ENCODE results near the gene TRIP12. TPM values are rescaled to one million over a fixed set of nuclear protein-coding genes. Genes with fewer than 3 reads are reported as not detected.
A peak's percentile ranks its signal among the peaks of the same experiment; 100 is the strongest.

TRIP12 gene
- total RNA-seq, 1 experiment from 2014 or later, result 265 TPM

DNA sequence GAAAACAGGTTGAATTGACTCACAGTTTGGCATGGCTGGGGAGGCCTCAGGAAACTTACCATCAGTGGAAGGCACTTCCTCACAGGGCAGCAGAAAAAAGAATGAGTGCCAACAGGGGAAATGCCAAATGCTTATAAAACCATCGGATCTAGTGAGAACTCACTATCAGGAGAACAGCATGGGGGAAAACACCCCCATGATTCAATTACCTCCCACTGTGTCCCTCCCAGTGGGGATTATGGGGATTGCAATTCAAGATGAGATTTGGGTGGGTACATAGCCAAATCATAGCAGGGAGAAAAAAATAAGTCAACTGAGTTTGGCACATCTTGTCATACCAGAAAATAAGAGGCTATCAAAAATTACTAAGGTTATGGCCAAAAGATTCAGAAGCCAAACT is 96.3 kb downstream of the TRIP12 start:
- TF ChIP-seq, protein P1, sequence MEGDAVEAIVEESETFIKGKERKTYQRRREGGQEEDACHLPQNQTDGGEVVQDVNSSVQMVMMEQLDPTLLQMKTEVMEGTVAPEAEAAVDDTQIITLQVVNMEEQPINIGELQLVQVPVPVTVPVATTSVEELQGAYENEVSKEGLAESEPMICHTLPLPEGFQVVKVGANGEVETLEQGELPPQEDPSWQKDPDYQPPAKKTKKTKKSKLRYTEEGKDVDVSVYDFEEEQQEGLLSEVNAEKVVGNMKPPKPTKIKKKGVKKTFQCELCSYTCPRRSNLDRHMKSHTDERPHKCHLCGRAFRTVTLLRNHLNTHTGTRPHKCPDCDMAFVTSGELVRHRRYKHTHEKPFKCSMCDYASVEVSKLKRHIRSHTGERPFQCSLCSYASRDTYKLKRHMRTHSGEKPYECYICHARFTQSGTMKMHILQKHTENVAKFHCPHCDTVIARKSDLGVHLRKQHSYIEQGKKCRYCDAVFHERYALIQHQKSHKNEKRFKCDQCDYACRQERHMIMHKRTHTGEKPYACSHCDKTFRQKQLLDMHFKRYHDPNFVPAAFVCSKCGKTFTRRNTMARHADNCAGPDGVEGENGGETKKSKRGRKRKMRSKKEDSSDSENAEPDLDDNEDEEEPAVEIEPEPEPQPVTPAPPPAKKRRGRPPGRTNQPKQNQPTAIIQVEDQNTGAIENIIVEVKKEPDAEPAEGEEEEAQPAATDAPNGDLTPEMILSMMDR (IDR thresholded peaks at IDR 0.05; ENCODE audit: unreplicated experiment), result no peak
- DNase-seq (ENCODE audit: unreplicated experiment), result peak; percentile 0
- Mint-ChIP-seq H3K4me3 (ENCODE audit: unreplicated experiment) (no peak overlapping the region), H3K36me3 (ENCODE audit: insufficient read depth, unreplicated experiment) (peaks cover 70% of the 10 kb centered on the region), H3K27me3 (ENCODE audit: insufficient read depth, unreplicated experiment) (no peaks in the 10 kb centered on the region), H3K9me3 (ENCODE audit: unreplicated experiment) (no peaks in the 10 kb centered on the region), H3K27ac (ENCODE audit: low read depth, unreplicated experiment) (no peak overlapping the region), H3K4me1 (ENCODE audit: insufficient read depth, unreplicated experiment) (peaks cover 13% of the 10 kb centered on the region)
- intact Hi-C loops (cut with micrococcal nuclease), result no loop called here
- ChIA-PET POLR2A (no interaction called here), CTCF (no interaction called here)
- BruUV-seq (replicated peaks), result no TSS peak

DNA sequence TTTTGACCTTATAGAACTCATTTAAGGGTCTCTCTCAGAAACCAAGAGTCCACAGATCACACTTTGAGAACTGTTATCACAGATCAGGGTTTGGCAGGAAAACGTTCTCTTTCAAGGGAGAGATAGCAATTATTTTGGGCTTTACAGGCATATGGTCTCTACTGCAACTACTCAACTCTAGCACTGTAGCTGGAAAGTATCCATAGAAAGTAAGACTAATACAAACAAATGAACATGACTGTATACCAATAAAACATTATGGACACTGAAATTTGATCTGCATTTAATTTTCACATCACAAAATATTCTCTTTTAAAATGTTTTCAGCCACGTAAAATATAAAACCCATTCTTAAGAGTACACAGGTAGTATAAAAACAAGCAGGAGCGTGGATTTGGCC is 100.5 kb downstream of the TRIP12 start:
- TF ChIP-seq, protein P1 (IDR thresholded peaks at IDR 0.05; ENCODE audit: unreplicated experiment), result no peak
- ChIA-PET CTCF (interaction anchor here (2.3 kb wide), 1 partner anchor 40 kb away, joined by 10 read pairs; no protein-coding TSS in a partner anchor), POLR2A (interaction anchor here (1.0 to 1.3 kb wide), 2 partner anchors 13 to 21 kb away, joined by 3 read pairs; no protein-coding TSS in a partner anchor)
- intact Hi-C loops (cut with micrococcal nuclease), result no loop called here
- no peaks in the 10 kb centered on the region for H3K9me3 Mint-ChIP-seq (ENCODE audit: unreplicated experiment)
- peaks cover 19% of the 10 kb centered on the region for H3K4me1 Mint-ChIP-seq (ENCODE audit: insufficient read depth, unreplicated experiment)
- H3K4me3 Mint-ChIP-seq (ENCODE audit: unreplicated experiment), result no peak overlapping the region
- peaks cover 53% of the 10 kb centered on the region for H3K36me3 Mint-ChIP-seq (ENCODE audit: insufficient read depth, unreplicated experiment)
- no TSS peak for BruUV-seq (replicated peaks)
- no peak overlapping the region for H3K27ac Mint-ChIP-seq (ENCODE audit: low read depth, unreplicated experiment)
- no peak for DNase-seq (ENCODE audit: unreplicated experiment)
- no peaks in the 10 kb centered on the region for H3K27me3 Mint-ChIP-seq (ENCODE audit: insufficient read depth, unreplicated experiment)

DNA sequence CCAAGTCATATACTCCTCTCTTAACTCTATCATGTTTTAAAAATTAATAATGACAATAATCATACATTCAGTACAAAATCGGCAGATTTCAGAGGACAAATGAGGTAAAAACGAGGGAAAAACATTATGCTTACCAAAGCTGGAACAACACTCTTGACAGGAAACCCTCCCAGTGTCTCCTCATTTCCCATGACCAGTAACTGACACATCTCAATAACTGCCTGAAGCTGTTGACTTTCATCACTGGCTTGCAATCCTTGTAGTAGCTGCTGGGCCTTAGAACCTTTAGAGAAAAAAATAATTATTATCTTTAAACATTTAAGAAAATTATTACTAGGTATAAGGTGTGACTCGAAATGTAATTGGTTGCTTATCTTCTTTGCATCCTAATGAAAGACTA is 103.6 kb downstream of the TRIP12 start:
- Mint-ChIP-seq H3K27ac (ENCODE audit: low read depth, unreplicated experiment) (no peak overlapping the region), H3K4me3 (ENCODE audit: unreplicated experiment) (no peak overlapping the region), H3K27me3 (ENCODE audit: insufficient read depth, unreplicated experiment) (no peaks in the 10 kb centered on the region), H3K4me1 (ENCODE audit: insufficient read depth, unreplicated experiment) (peaks cover 27% of the 10 kb centered on the region), H3K9me3 (ENCODE audit: unreplicated experiment) (no peaks in the 10 kb centered on the region), H3K36me3 (ENCODE audit: insufficient read depth, unreplicated experiment) (peaks cover 53% of the 10 kb centered on the region)
- BruUV-seq (replicated peaks), result no TSS peak
- intact Hi-C loops (cut with micrococcal nuclease), result no loop called here
- TF ChIP-seq, protein P1 (IDR thresholded peaks at IDR 0.05; ENCODE audit: unreplicated experiment), result no peak
- peak; percentile 1 for DNase-seq (ENCODE audit: unreplicated experiment)
- POLR2A ChIA-PET, result no interaction called here
- CTCF ChIA-PET, result interaction anchor here (0.7 to 3.6 kb wide), 3 partner anchors 11 to 94 kb away, joined by 3 to 13 read pairs (median 3); no protein-coding TSS in a partner anchor

DNA sequence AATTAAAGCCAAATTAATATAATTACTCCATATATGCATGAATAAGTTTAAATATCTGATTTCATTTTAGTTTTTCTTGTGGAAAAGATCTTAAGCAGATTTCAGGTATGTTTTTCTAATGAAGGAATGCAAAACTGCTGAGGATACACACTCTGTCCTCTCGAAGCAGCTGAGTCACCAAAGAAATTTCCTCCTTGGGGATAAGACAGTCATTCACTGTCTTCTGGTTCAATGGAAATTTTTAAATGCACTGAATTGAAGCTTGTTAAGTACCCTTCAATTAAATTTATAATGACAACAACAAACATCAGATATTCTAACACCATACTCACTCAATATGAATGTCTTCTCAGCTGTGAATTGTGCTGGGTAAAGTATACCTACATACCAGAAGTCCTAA is 106.0 kb downstream of the TRIP12 start:
- TF ChIP-seq, protein P1 (IDR thresholded peaks at IDR 0.05; ENCODE audit: unreplicated experiment), result no peak
- Mint-ChIP-seq H3K36me3 (ENCODE audit: insufficient read depth, unreplicated experiment) (peaks cover 57% of the 10 kb centered on the region), H3K4me3 (ENCODE audit: unreplicated experiment) (no peak overlapping the region), H3K27me3 (ENCODE audit: insufficient read depth, unreplicated experiment) (no peaks in the 10 kb centered on the region), H3K4me1 (ENCODE audit: insufficient read depth, unreplicated experiment) (peaks cover 14% of the 10 kb centered on the region), H3K27ac (ENCODE audit: low read depth, unreplicated experiment) (peak overlapping the region; percentile 70), H3K9me3 (ENCODE audit: unreplicated experiment) (no peaks in the 10 kb centered on the region)
- CTCF ChIA-PET, result interaction anchor here (0.5 to 2.3 kb wide), 7 partner anchors 8 to 1651 kb away, joined by 3 to 8 read pairs (median 3); no protein-coding TSS in a partner anchor
- POLR2A ChIA-PET, result interaction anchor here (1.1 to 1.3 kb wide), 3 partner anchors 11 to 106 kb away, joined by 3 to 6 read pairs (median 5); partner anchors contain the start of genes FBXO36 and TRIP12
- BruUV-seq (replicated peaks), result no TSS peak
- intact Hi-C loops (cut with micrococcal nuclease), result no loop called here
- peak; percentile 25 for DNase-seq (ENCODE audit: unreplicated experiment)
